GM18502 (cell line): ENCODE data around the gene PLEKHA7.
"Not testable (repeated sequence)": the region's sequence is repeated elsewhere in the genome, so short reads cannot be mapped to it uniquely, and the experiment has no call there.

Experiments used
- ATAC-seq: cut with Tn5 transposase; IDR thresholded peaks from one replicate; pipeline ENCODE4 v1.9.1; 2021; ENCODE audit warnings: mild to moderate bottlenecking; ENCODE audit not compliant: unreplicated experiment, poor library complexity

The PLEKHA7 gene

DNA sequence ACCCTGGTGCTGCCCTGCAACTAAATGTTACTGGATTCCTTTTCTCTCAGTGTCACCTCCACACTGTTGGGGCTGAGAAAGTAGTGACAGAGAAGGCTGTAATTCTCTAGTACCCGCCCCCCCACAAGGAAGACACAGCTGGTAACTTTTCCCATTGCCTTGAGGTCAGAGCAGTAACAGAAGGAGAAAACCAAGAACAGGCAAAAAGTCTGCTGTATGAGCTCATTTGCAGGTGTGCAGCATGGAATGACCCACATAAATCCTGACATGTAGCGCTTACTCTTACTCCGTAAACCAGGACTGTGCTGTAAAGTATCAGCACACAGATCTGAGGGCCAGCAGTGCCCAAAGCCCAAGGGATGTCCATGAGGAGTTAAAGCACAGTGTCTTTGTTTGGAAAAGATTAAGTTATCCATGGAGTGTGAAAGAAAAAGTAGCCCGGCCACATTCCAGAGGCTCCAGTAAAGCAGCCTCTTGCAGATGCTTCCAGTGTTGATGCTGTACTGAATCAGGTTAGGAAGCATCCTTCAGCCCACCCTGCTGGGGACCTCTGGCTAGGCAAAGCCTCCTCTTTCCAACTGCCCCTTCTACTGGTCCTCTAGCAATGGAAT, 120.7 kb downstream of the PLEKHA7 start:
- no peak for ATAC-seq

DNA sequence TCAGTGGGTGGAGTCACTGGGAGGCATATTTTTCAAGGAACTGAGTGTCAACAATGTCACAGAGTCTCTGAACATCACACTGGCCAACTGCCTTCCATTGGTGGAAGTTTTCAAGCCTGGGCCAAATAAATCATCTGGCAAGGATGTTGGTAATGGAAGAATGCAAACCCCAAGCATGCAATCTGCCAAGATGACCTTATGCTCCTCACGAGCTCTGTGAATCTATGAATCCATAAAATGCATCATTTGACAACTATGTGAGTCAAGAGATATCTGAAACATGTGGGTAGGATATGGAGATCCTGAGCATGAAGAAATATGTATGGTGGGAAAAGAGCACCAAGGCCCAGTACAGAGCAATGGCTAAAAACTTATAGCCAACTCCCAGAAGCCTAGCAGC, 122.2 kb downstream of the PLEKHA7 start:
- ATAC-seq = no peak

GRCh38 chr11:16891165-16891564, 123.0 kb downstream of the PLEKHA7 start:
- no peak for ATAC-seq

GRCh38 chr11:16890442-16890841, 123.8 kb downstream of the PLEKHA7 start:
- ATAC-seq = no peak

- no peak for ATAC-seq
These were observed 124.3 kb downstream of the PLEKHA7 start for GRCh38 chr11:16889905-16890304.

GRCh38 chr11:16889010-16889409, 125.2 kb downstream of the PLEKHA7 start:
- ATAC-seq = not testable (repeated sequence)

GRCh38 chr11:16887887-16888286, 126.3 kb downstream of the PLEKHA7 start:
- not testable (repeated sequence) for ATAC-seq

- no peak for ATAC-seq
These were observed 131.0 kb downstream of the PLEKHA7 start for GRCh38 chr11:16883174-16883573.

GRCh38 chr11:16881766-16882165, 132.4 kb downstream of the PLEKHA7 start:
- peak; percentile 66 for ATAC-seq

DNA sequence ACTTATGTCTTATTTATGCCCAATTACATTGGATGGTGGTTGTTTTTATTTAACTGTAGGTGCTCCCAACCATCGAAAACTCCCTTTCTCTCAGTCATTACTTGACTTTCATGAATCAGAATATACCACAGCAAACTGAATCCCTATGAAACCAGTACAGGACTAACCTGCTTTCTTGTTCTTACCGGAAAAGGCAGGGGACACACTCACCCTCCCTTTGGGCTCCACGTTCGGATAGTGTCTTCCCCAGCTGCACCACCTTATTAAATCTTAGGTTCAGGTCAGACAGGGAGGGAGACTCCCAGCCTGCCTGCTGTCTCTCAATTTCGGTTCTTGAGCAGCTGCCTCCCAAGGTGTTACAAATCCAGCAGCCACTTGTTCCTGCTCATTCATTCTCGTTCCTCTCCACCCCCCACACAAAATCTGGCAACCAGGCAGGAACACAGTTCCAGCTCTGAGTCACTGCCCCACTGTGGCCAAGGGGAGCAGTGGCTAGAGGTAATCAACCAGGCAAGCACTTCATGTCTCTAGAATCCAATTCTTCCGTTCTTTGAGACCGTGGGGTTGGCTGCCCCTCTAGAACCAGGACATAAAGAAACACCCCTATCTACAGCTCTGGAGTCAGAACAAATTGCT, 133.0 kb downstream of the PLEKHA7 start:
- ATAC-seq = peak; percentile 79

GRCh38 chr11:16880184-16880801, 133.9 kb downstream of the PLEKHA7 start:
- no peak for ATAC-seq

DNA sequence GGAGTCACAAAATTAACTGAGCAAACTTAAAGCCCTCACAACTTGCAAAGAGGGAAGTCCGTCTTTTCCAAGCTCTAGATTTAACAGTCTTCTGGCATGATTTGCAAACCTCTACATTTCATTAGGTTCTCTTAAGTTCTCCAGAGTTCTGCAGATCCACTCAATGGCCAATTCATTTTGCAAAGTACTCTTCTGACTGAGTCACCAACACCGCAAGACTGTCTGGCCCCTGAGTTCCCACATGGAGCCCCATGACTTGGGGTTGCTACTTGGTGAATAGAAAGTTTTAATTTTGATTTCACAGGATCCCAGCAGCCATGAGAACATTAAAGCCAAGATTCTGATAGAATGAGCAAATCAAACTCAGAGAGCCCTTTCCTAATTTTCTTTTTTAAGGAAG, 134.5 kb downstream of the PLEKHA7 start:
- no peak for ATAC-seq

- ATAC-seq = no peak
These were observed 137.4 kb downstream of the PLEKHA7 start for GRCh38 chr11:16876837-16877236.

DNA sequence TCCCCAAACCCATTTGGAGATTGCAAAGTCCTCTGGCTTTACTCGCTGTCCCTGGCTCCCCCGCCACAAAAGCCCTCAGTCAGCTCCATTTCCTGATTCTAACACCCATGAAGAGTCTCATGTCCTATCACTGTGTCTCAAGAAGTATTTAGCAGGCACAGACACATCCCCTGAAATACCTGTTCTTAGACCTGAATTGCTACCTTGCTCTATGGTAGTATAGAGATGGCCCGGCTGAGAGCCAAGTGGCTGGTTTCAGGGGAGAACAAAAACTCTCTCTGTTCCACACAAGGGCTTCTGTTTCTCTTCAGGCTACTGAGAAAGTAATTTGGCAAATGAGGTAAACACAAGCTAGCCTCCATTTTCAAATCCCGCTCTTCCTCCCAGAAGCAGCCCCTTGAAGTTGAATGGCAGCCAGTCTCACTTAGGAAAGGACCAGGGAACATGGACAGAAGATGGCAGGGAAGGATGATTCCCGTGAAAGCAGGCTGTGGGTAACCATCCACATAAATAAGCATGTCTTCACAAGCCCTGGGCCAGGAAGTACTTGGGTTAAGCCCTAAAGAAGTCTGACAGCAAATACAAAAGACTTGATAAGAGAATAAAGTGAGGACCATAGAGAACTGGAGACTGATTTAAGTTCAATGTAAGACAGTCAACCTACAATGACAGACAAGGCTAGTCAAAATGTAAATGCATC, 138.0 kb downstream of the PLEKHA7 start:
- ATAC-seq = no peak

- ATAC-seq = no peak
These were observed 139.8 kb downstream of the PLEKHA7 start for GRCh38 chr11:16874275-16874975.

- ATAC-seq = no peak
These were observed 140.9 kb downstream of the PLEKHA7 start for GRCh38 chr11:16873289-16873688.

DNA sequence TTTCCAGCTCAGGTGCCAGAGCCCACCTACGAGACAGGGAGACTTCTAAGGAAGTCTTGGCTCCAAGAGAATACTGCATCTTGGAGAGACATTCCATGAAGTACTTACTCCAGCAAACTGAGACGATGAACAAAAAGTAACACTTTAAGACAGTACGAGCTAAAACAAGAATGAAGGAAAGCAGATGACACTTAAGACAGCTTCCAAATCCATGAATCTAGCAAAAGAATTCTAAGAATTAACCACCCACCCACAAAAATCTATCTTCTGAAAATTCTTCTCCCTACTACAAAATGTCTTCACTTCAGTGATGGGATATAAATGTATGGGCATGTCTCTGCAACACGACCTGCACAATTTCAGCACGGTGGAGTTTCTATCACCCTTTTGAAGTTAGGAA, 142.8 kb downstream of the PLEKHA7 start:
- no peak for ATAC-seq

DNA sequence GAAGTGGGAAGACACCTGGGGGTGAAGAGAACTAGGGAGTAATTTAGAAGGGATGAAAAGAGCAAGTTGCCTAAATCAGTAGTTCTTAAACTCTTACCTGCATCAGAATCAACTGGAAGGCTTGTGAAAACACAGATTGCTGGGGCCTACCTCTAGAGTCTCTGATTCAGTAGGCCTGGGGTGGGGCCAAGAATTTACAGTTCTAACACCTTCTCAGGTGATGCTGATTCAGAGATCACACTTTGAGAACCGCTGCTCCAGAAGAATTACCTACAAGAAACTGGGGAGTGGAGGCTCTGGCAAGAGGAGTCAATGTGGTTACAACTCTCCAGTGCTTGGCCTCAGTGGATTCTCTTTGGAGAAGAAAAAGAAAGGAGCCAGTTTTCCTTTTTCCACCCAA, 147.1 kb downstream of the PLEKHA7 start:
- no peak for ATAC-seq

DNA sequence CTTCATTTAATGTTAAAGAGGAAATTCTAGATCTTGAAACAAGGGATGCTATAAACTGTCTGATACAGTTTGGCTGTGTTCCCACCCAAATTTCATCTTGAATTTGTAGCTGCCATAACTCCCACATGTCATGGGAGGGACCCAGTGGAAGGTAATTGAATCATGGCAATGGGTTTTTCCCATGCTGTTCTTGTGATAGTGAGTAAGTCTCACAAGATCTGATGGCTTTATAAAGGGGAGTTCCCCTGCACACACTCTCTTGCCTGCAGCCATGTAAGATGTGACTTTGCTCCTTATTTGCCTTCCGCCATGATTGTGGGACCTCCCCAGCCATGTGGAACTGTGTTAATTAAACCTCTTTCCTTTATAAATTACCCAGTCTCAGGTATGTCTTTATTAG, 149.8 kb downstream of the PLEKHA7 start:
- ATAC-seq = not testable (repeated sequence)

DNA sequence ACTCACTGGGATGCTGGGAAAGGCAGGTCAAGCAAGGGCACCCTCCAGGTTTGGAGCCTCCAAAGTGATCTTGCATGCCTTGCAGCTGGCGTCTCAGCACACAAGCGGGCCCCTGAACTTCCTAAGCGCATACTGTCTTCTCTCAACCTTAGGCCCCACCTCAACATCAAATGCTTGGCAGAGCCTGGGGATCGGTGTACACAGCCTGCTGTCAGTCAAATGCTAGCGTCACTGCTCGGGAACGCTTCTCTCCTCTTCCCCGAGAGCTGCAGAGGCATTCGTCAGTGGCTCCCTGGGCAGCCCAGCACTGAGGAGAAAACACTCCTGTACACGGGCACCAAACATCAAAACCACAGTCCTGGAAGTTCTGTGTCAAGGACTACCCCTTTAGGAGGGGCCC, 150.8 kb downstream of the PLEKHA7 start:
- ATAC-seq = no peak

GRCh38 chr11:16862726-16863125, 151.5 kb downstream of the PLEKHA7 start:
- ATAC-seq = no peak
